Erythroblast (primary cell): ENCODE measurements around the gene SEMA4B.
"Not testable (repeated sequence)": the region's sequence is repeated elsewhere in the genome, so short reads cannot be mapped to it uniquely, and the experiment has no call there.

Experiments used
- DNase-seq, 2 experiments: peaks; one replicate each; lab custom pipeline; 2025; lab: John Stamatoyannopoulos, UW
- GATA1 ChIP-seq: IDR thresholded peaks from 2 replicates; pipeline ENCODE4 v1.6.1; 2011; ENCODE audit warnings: low read depth, mild to moderate bottlenecking, control low read depth, low read length, moderate library complexity
- POLR2A ChIP-seq: IDR thresholded peaks from 2 replicates; pipeline ENCODE4 v1.6.1; 2011; ENCODE audit warnings: mild to moderate bottlenecking, low read length

The SEMA4B gene

DNA sequence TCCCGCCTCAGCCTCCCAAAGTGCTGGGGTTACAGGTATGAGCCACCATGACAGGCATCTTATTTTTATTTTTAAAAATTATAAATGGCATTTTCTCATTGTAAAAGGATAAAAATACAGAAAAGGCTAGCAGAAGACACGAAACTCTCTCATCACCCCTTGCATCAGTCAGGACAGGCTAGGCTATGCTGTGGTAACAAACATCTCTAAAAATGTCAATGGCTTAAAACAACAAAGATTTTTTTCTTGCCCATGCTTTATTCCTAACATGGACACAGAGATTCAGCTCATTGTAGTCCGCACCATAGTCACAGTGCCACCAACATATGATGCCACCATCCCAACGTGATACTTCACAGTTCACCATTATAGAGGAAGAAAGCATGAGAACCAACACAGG, 34.0 kb upstream of the SEMA4B start:
- no peak for TF ChIP-seq GATA1
- no peak for TF ChIP-seq POLR2A
- no peak for DNase-seq

DNA sequence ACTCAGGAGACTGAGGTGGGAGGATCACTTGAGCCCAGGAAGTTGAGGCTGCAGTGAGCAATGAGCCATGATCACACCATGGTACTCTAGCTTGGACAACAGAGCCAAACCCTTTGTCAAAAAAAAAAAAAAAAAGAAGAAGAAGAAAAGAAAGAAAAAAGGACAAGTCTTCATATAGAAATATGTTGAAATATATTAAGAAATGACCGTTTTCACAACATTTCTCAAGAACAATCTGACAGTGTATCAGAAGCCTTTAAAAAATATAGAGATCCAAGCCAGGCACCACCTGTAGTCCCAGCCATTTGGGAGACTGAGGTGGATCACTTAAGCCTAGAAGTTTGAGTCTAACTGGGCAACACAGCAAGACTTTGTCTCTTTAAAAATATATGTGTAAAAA, 29.5 kb upstream of the SEMA4B start:
- TF ChIP-seq GATA1 (no peak), POLR2A (no peak)
- no peak for DNase-seq

DNA sequence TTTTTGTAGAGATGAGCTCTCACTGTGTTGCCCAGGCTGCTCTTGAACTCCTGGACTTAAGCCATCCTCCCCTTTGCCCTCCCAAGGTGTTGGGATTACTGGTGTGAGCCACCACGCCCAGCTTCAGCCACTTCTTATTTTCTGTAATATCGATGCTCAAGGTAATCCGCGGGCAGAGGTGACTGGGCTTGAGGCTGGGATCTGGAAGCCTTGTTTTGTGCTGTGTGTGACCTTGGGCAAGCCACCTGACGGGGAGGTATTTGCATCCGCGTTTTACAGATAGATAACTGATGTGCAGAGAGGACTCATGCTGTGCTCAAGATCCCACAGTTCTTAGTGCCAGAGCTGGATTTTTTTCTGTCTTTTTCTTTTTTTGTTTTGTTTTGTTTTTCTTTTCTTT, 27.8 kb upstream of the SEMA4B start:
- TF ChIP-seq POLR2A (no peak), GATA1 (no peak)
- DNase-seq: no peak

- TF ChIP-seq POLR2A (no peak), GATA1 (no peak)
- no peak for DNase-seq
Measured at GRCh38 chr15:90174140-90174875, 26.8 kb upstream of the SEMA4B start.

GRCh38 chr15:90177012-90177411, 24.1 kb upstream of the SEMA4B start:
- DNase-seq: no peak
- TF ChIP-seq GATA1: no peak
- TF ChIP-seq POLR2A: no peak

- no peak for TF ChIP-seq GATA1
- TF ChIP-seq POLR2A: no peak
- no peak for DNase-seq
Measured at GRCh38 chr15:90178468-90179435, 22.4 kb upstream of the SEMA4B start.

DNA sequence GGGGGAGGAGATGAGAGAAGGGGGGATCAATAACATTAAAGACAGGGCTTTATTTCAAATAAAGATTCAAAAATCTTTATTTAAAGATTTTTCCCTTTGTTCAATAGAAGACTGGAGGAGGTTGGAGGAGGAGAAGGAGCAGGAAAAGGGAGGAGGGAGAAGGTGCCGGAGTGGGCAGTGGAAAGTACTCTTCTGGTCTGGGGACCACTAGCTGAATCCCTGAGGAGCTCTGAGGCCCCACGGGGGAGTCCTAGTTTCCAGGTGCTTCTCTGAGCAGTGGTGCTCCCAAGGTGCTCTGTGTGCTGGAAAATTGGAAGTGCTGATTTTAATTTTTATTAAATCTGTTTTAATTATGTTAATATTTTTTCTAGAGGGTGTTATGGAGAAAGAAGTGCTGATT, 19.4 kb upstream of the SEMA4B start:
- TF ChIP-seq POLR2A (no peak), GATA1 (no peak)
- no peak for DNase-seq

DNA sequence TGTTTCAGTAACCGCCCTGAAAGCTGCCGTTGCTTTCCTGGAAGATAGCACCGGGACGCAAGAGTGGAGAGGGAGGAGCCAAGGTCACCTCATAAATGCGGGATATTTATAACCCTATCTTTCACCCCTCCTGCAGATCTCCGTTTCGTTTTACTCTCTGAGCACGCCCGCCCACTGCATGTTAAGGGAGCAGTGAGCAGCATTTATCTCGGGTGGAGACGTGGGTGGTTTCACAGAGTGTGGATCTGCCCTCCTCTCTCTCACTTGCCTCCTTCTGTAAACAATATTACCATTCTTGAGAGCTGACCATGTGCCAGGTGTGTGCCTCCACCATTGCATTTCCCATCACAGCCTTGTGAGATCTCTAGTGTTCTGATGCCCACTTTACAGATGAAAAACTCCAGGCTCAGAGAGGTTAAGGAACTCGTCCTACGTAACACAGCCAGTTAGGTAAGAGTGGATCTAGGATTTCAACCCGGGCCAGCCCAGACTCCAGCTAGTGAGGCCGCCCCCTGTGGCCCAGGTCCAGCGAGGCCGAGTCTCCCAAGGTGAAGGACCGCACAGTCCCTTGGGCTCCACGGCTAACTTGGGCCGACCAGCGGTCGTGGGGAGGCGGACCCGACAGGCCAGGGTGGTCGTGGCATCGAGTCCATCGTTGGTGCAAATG, 16.9 kb upstream of the SEMA4B start:
- TF ChIP-seq POLR2A (peak; percentile 96), GATA1 (no peak)
- DNase-seq: peak; percentile 92 to 94

- TF ChIP-seq GATA1 (no peak), POLR2A (no peak)
- DNase-seq: peak; percentile 78 to 83
Measured at GRCh38 chr15:90184786-90185704, 16.1 kb upstream of the SEMA4B start.

GRCh38 chr15:90187257-90187868, 13.8 kb upstream of the SEMA4B start:
- TF ChIP-seq POLR2A (no peak), GATA1 (no peak)
- no peak for DNase-seq

GRCh38 chr15:90188065-90188464, 13.1 kb upstream of the SEMA4B start:
- DNase-seq: not testable (repeated sequence)

DNA sequence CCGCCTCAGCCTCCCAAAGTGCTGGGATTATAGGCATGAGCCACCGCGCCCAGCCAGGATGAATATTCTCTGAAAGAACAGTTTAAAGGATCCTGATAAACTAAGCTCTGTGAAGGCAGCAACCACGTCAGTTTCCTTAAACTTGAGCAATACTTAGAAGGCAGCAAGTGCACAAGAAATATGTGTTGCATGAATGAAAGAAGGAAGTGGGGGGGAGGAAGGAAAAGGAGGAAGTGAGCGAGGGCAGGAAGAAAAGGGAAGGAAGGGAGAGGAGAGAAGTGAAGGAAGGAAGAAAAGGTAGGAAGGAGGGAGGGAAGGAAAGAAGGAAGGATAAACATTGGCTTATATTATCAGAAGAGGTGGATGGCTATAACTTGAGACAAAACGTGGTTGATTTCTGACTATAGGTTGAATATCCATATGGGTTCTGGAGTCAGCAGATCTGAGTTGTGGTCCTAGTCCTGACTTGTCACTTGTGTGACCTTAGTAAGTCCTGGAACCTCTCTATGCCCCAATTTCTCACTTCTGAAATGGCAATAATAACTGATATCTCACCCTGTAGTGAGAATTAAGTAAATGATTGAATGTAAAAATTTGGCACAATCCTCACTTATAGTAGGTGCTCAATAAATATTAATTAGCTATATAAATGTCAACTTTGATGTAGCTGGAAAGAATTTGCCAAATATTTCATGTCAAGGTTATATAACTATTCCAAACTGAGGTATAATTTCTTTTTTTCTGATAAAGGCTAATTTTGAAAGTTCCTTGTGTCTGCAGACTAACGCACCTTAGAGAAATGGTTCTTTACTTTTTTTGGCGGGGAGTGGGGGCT, 12.0 kb upstream of the SEMA4B start:
- DNase-seq: peak in 1 of 2 experiments; percentile 31
- TF ChIP-seq POLR2A (no peak), GATA1 (no peak)
